NCI-H1417 treated with DMSO at 0.1 percent for 48 hours (cell line): Measurements from ENCODE around the gene GRM5.
"Not testable (repeated sequence)": the region's sequence is repeated elsewhere in the genome, so short reads cannot be mapped to it uniquely, and the experiment has no call there.

ENCODE experiments used
- DNase-seq: peaks from one replicate; lab custom pipeline; 2025; lab: John Stamatoyannopoulos, UW

Gene GRM5

DNA sequence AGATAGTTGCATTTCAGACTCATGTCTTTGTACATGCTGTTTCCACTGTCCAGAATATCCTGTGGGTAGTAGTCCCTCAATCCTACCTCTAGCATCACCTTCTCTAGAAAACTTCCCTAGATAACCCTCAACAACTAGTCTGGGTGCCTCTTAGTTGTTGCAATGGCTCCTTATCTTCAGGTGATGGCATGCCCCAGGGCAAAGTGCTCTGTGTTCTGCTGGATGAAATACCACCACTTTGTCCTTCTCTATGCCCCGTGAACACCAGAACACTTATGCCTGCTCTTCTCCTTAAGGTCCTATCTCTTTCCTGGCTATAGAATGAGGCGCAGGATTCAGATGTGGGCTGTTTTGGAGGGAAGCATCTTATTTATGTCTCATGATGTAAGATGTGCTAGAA is 569.9 kb downstream of the GRM5 start:
- DNase-seq = no peak

DNA sequence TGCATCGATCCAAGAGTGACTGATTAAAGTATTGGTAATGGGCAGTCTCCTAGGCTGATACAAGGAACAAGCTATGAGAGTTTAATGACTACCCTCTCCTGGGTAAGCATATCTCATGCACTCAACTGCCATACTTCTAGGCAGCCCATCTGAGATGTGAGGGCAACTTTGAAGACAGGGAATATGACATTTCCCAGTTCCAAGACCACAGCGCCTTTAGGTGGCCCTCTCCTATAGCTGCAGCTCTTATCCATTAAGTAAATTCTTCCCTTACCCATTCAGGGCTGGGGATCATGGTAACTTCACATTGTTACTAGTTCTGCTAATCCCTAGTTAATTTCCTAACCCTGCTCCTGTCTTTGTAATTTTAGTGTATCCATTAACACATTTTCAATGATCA is 570.9 kb downstream of the GRM5 start:
- no peak for DNase-seq

DNA sequence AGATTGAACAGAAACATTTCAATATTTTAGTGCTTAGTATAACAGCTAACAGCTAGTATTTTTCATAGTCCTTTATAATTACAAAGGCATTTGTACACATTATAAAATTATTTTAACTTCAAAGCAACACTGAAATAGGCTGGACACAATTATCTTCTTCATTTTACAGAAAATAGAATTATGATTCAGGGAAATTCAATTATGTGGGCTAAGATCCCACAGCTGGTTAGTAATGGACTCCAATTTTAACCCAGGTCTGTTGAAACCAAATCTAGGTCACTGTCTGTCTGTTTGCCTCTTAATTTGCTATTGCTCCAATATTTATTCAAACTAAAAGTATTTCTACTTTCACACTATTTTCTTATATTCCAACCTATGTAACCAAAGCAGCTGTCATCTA is 574.1 kb downstream of the GRM5 start:
- DNase-seq = no peak

DNA sequence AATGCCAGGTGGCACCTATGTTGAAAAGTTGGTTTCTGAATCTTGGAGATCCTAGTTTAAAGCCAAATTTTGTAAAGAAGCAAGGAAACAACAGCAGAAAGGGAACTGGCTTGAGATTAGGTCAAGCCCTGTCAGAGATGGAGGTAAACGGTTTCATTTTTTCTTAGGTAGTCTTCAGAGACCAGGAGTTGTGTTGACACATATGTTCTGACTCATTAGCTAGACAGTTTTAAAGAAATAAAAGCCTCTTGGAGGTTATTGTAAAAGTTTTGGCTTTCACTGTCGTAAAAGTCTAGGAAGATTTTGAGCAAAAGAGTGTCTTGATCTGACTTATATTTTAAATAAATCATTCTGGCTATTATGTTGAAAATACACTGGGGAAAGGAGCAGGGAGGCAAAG is 576.8 kb downstream of the GRM5 start:
- no peak for DNase-seq

DNA sequence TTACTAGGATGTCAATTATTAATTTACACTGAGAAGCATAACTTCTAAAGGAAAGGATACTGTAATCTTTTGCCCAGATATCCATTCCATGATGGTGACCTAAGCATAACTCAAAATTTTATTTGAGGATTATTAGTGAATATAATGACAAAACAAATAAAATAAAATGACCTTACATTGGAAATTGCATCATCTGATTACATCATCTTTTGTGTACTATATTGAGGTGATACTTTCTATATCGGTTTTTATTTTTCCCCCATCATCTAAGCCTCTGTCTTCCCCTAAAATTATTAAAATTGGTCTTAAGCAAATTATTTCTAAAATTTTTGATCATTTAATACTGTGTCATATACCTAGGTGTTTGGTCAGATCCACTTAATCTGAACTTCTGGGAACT is 578.1 kb downstream of the GRM5 start:
- no peak for DNase-seq

DNA sequence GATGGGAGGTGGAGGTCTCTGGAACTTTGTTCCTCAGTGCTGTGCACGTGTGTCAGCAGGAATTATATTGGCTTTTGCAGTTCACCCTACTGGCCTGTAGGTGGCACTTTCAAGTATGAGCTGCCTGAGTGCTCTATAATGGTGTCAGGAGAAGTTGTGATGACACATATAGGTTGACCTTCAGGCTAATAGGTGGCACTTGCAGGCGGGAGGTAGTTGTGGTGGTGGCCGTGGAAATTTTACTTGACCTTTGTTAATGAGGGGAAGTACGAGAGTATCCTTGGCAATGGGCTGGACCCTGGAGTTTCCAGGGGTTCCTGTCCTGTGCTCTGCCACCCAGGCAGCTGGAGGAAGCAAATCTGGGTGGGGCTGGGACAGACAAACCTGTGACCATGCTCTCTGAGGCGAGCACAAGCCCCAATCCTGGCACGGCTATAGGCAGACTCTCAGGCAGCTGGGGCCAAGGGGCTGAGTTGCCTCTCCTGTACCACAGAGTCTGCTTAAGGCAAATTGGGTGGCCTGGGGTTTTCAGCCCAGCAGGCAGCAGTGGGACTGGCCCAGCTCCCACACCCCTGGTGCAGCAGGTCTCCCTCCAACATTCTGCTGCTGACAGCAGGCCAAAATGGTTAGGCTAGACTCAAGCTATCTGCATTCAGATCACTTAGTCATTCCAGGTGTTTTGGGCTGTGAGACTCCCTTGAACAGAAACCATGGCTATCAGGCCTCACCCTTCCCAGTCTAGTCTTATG is 580.7 kb downstream of the GRM5 start:
- no peak for DNase-seq

DNA sequence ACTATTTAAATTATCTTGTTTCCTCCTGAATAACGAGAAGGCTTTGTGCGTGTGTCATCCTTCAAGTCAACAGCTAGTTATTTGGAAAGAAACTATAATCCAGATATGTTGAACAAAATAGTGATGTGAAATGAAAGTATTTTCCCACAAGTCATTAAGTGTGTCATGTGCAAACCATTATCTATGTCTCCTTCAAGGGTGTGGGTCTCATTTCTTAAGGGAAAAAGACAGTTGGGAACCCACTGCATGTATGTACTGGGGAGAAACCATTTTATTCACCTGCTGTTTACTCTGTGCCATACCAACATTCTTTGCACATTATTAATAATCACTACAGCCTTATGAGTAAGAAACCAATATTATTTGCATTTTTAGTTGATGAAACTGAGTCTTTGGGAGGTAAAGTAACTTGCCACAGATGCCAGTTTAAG is 582.9 kb downstream of the GRM5 start:
- no peak for DNase-seq

DNA sequence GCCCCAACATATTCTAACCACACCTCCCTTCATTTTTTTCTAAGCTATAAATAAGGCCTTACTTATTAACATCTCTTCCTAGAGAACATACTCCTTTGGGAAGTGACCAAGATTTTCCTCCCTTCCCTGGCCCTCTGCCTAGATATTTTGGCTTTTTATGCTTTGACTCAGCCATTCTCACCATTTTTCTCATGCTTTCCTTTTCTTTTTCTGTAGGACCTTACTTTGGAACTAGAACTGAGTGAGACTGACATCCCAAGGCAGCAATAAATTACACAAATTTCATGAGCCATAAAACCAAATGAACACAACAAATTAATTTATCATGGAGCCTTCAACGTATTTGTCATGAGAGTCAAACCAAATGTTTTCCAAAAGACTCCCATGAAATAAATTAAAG is 585.6 kb downstream of the GRM5 start:
- no peak for DNase-seq

DNA sequence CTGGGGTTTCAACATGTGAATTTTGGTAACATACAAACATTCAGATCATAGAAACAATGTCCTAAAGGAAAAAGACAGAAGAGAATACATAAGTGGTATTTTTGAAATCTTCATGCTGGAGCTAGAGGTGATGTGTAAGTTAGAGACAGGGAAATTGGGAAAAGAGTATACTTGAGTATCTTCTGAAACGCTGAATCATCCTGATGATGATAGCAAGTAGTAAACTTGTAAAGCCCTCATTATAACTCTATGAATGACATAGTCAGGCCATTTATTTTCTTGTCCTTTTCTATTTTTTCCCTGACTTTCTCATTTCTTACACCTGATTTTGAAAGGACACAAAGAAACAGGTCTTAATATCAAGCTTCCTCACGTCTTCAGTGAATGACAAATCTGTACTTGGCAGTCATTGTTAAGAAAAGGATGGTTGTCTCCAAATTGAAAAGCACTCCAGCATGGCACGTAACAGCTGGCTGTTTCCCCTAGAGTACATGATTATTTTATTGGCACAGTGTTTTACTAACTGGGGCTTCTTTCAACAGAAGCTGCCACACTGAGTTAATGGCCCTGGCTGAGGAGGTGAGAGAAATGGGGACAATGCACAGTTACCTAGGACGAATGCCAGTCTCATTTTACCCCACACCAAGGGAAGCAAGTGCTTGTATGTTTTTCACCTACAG is 587.5 kb downstream of the GRM5 start:
- no peak for DNase-seq

DNA sequence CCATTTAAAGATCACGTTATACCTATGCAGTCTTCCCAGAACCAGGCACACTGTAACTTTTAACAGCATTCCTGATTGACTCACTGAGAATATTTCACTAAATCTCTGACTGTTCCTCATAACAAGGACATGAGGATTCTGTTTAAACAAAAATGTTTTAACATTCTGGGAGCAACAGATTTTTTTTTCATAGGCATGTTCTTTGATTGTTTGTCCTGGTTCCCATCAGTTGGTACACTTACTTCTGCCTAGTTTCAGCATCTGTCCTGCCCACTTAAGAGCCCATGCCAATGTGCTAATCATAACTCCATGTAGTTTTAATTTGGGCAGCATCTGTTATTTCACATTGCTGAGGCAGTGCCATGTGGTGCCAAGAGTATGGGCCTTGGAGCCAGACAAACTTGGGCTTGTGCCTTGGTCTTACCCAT is 589.8 kb downstream of the GRM5 start:
- no peak for DNase-seq

DNA sequence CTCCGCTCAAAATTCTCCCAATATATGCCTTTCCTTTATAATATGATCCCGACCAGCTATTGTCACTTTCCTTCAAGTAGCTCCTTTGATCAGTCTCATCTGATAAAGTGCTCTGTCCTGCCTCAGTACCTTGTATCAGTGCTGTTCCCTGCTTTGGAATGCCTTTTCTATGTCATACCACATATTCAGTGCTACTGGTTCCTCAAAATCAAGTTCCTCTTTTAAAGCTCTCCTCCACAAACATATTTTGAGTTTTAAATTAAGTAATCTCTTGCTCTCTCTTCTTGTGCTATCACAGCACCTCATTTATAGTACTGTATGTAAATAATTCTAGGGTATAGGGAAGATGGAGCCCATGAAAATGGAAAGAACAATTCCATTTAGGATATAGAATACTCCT is 591.1 kb downstream of the GRM5 start:
- no peak for DNase-seq

DNA sequence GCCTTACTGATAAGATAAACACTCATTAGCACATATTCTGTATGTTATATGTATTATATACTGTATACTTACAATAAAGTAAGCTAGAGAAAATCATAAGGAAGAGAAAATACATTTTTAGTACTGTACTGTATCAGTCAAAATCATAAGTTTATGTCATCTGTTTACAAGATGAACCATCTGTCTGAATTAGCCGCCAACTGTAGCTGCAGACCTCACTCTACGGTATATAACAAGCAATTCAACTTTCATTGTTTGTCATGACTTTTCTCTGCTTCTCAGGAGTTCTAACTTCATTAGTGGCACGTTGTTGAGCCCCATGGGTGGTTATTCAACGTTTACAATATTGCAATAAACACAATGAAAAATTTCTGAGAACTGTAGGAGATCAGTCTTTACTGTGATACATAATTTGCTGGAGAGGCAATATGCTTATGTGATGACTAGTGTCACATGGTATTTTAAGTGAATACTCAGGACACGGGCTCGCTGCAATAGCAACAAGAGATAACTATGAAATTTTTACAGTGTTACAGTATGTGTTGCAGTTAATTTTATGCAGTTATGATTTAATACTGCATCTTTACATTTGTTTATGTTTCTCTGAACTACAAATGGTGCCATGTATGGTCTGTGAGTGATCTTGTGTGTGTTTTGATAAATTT is 596.1 kb downstream of the GRM5 start:
- DNase-seq = no peak

DNA sequence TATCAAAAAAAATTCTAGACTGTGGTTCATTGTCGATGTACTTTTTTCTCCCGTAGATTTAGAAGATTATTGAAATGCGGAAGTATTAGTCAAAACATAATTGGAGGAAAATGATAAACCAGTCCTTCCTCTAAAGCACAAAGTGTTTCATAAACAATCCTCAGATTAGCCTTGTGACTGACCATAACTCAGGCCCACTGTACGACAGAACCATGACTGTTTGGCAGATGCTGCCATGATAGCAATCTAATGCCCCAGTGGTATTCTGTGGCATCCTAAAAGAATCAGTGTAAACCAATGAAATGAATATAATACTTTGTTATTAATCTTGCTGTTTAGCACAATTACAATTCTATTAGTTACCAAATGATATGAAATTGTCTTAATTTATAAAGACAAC is 601.3 kb downstream of the GRM5 start:
- no peak for DNase-seq

DNA sequence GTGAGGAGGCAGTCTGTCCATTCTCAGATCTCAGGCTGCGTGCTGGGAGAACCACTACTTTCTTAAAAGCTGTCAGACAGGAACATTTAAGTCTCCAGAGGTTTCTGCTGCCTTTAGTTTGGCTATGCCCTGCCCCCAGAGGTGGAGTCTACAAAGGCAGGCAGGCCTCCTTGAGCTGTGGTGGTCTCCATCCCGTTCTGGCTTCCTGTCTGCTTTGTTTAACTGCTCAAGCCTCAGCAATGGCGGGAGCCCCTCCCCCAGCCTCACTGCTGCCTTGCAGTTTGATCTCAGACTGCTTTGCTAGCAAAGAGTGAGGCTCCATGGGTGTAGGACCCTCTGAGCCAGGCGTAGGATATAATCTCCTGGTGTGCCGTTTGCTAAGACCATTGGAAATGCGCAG is 602.5 kb downstream of the GRM5 start:
- not testable (repeated sequence) for DNase-seq

DNA sequence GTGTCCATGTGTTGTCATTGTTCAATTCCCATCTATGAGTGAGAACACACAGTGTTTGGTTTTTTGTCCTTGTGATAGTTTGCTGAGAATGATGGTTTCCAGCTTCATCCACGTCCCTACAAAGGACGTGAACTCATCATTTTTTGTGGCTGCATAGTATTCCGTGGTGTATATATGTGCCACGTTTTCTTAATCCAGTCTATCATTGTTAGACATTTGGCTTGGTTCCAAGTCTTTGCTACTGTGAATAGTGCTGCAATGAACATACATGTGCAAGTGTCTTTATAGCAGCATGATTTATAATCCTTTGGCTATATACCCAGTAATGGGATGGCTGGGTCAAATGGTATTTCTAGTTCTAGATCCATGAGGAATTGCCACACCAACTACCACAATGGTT is 607.7 kb downstream of the GRM5 start:
- DNase-seq = not testable (repeated sequence)

DNA sequence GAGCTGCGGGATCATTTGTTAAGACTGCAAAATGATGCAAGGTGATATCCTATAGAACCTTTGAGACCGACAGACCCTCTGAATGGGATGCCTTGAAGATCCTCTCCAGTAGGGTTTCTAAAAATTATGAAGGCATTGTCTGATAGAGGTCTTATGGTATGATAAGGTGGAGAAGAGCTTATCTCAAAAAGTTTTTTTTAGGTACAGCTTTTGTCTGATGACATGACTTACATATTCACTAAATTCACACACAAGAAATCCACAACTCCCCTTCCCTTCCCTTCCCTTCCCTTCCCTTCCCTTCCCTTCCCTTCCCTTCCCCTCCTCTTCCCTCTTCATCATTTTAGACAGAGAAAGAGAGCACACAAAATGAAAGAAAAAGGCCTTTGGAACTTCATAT is 609.8 kb downstream of the GRM5 start:
- no peak for DNase-seq

DNA sequence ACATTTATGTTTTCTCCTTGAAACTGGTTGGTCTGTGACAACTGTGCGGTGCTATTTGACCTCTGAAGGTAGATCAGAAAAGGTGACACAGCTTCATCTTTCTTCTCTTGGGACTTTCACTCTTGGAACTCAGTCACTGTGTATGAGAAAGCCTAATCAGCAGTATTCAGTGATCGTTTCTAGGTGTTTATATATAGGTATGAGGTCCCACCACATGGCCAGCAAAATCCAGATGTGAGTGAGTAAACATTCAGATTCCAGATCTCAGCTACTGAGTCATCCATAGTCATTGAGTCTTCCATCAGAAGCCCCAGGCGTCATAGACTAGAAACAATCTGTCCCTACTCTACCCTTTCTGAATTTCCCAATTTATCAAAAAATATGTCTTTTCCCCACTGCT is 610.9 kb downstream of the GRM5 start:
- DNase-seq = no peak
